Neutrophil (primary cell): ENCODE data around the gene CKM.
"Not testable (repeated sequence)": the region's sequence is repeated elsewhere in the genome, so short reads cannot be mapped to it uniquely, and the experiment has no call there.

ENCODE experiments used
- H3K27ac ChIP-seq: fragments of 200-600 bp; sonication (generic); 2 replicates; pipeline ENCODE4 v1.5.1; 2016; ENCODE audit warnings: mild to moderate bottlenecking, moderate library complexity
- H3K27me3 ChIP-seq: fragments of 200-600 bp; sonication (generic); 2 replicates; pipeline ENCODE4 v1.6.0; 2016; ENCODE audit warnings: mild to moderate bottlenecking
- H3K36me3 ChIP-seq: fragments of 200-600 bp; sonication (generic); 2 replicates; pipeline ENCODE4 v1.5.1; 2017
- H3K4me1 ChIP-seq, 2 experiments: fragments of 200-600 bp in 1 of 2; sonication (generic) in 1 of 2; 1 replicate in 1 of 2; 2 replicates in 1 of 2; pipeline versions ENCODE4 v1.5.1 to v1.6.1; 2013 to 2016; ENCODE audit warnings: low read depth in 1 of 2, low read length in 1 of 2, mild to moderate bottlenecking in 1 of 2, moderate library complexity in 1 of 2; ENCODE audit not compliant: control insufficient read depth in 1 of 2, insufficient read depth in 1 of 2
- H3K4me3 ChIP-seq, 2 experiments: fragments of 200-600 bp in 1 of 2; sonication (generic) in 1 of 2; 1 replicate in 1 of 2; 2 replicates in 1 of 2; pipeline ENCODE4 v1.5.1; 2013 to 2016; ENCODE audit warnings: low read depth in 1 of 2, low read length in 1 of 2, mild to moderate bottlenecking in 1 of 2, moderate library complexity in 1 of 2
- H3K9me3 ChIP-seq: fragments of 200-600 bp; sonication (generic); 2 replicates; pipeline ENCODE4 v1.5.1; 2016
- TF ChIP-seq, protein P1 (sequence below): fragments of 200-600 bp; sonication (generic); IDR thresholded peaks from 2 replicates; pipeline ENCODE4 v1.5.1; 2016; ENCODE audit warnings: antibody characterized with exemption

Gene CKM

DNA sequence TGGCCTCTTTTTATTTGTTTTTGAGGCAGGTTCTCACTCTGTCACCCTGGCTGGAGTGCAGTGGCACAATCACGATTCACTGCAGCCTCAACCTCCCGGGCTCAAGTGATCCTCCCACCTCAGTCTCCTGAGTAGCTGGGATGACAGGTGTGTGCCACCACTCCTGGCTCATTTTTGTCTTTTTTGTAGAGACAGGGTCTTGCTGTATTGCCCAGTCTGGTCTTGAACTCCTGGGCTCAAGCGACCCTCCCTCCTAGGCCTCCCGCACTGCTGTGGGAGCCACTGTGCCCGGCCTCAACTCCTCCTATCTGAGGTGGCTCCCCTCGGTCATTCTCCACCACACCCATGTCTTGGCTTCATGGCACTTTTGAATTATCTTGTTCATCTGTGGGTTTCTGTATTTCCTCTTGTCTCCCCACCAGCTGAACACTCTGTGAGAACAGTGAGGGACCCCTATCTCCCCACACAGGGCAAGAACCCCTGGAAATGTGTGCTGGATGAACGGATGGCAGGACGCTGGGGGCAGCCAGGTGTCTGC lies 7.9 kb downstream of the CKM start:
- Histone ChIP-seq H3K27me3 (peaks cover 48% of the 10 kb centered on the region), H3K4me3 (no peak overlapping the region), H3K4me1 (no peaks in the 10 kb centered on the region), H3K27ac (no peak overlapping the region), H3K9me3 (no peaks in the 10 kb centered on the region), H3K36me3 (no peaks in the 10 kb centered on the region)
- TF ChIP-seq, protein P1, sequence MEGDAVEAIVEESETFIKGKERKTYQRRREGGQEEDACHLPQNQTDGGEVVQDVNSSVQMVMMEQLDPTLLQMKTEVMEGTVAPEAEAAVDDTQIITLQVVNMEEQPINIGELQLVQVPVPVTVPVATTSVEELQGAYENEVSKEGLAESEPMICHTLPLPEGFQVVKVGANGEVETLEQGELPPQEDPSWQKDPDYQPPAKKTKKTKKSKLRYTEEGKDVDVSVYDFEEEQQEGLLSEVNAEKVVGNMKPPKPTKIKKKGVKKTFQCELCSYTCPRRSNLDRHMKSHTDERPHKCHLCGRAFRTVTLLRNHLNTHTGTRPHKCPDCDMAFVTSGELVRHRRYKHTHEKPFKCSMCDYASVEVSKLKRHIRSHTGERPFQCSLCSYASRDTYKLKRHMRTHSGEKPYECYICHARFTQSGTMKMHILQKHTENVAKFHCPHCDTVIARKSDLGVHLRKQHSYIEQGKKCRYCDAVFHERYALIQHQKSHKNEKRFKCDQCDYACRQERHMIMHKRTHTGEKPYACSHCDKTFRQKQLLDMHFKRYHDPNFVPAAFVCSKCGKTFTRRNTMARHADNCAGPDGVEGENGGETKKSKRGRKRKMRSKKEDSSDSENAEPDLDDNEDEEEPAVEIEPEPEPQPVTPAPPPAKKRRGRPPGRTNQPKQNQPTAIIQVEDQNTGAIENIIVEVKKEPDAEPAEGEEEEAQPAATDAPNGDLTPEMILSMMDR, result no peak

- not testable (repeated sequence) for H3K27ac ChIP-seq, H3K4me3 ChIP-seq, H3K4me1 ChIP-seq, H3K9me3 ChIP-seq, H3K36me3 ChIP-seq
- peaks cover 29% of the 10 kb centered on the region for H3K27me3 ChIP-seq
Measured at GRCh38 chr19:45312285-45312684, 10.4 kb downstream of the CKM start.

GRCh38 chr19:45311621-45312020 lies 11.1 kb downstream of the CKM start:
- no peak overlapping the region for H3K4me3 ChIP-seq
- no peaks in the 10 kb centered on the region for H3K36me3 ChIP-seq
- H3K9me3 ChIP-seq, result no peaks in the 10 kb centered on the region
- H3K27ac ChIP-seq, result no peak overlapping the region
- H3K27me3 ChIP-seq, result peaks cover 29% of the 10 kb centered on the region
- TF ChIP-seq, protein P1, result no peak
- no peaks in the 10 kb centered on the region for H3K4me1 ChIP-seq

DNA sequence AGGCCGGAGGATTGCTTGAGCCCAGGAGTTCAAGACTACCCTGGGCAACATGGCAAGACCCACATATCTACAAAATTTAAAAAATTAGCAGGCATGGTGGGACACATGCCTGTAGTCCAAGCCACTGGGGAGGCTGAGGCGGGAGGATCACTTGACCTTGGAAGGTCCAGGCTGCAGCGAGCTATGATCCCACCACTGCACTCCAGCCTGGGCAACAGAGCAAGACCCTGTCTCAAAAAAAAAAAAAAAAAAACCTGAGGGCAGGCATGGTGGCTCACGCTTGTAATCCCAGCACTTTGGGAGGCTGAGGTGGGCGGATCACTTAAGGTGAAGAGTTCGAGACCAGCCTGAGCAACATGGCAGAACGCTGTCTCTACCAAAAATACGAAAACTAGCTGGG lies 13.4 kb downstream of the CKM start:
- not testable (repeated sequence) for H3K4me3 ChIP-seq, H3K36me3 ChIP-seq, H3K9me3 ChIP-seq, H3K27ac ChIP-seq, H3K4me1 ChIP-seq
- peaks cover 29% of the 10 kb centered on the region for H3K27me3 ChIP-seq

- H3K27ac ChIP-seq, result no peak overlapping the region
- TF ChIP-seq, protein P1, result no peak
- peaks cover 5% of the 10 kb centered on the region for H3K36me3 ChIP-seq
- H3K4me1 ChIP-seq, result no peaks in the 10 kb centered on the region
- H3K9me3 ChIP-seq, result no peaks in the 10 kb centered on the region
- no peak overlapping the region for H3K4me3 ChIP-seq
- H3K27me3 ChIP-seq, result peaks cover 28% of the 10 kb centered on the region
Measured at GRCh38 chr19:45307361-45307760, 15.3 kb downstream of the CKM start.

DNA sequence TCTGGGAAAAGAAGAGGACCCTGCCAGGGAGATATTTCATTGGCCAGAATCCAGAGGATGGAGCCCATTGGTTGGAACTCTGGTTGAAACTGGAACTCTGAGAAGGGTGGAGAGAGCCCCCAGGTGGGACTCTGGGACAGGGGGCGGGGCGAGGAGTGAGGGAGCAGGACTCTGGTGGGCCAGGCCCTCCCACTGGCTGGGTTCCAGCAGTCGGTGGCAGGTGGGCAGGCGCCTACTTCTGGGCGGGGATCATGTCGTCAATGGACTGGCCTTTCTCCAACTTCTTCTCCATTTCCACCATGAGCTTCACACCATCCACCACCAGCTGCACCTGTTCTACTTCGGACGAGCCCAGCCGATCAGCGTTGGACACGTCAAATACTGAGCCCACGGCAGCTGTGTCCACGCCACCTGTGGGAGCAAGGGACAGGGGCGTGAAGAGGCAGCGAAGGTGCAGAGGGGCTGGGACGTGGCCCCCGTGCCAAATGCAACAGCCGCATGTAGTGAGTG lies 16.1 kb downstream of the CKM start:
- TF ChIP-seq, protein P1, result no peak
- H3K36me3 ChIP-seq, result peaks cover 7% of the 10 kb centered on the region
- peaks cover 28% of the 10 kb centered on the region for H3K27me3 ChIP-seq
- H3K4me3 ChIP-seq, result no peak overlapping the region
- no peaks in the 10 kb centered on the region for H3K9me3 ChIP-seq
- H3K27ac ChIP-seq, result no peak overlapping the region
- H3K4me1 ChIP-seq, result no peaks in the 10 kb centered on the region

DNA sequence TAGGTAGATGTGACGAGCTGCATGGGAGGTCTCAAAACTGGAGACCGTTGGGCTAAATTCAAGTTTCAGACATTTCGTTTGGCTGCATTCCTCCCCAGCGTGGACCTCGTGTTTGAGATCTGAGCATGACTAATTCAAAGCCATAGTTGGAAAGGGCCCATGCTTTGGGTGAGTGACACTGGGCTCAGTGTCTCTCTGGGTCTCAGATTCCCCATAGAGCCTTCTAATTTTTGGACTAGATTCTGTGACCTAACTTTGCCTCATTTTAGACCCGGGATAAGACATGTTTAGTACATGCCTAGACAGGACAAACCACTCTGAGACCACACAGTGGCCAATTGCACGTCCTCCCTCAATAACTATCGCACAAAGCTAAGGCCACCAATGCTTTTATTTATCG lies 16.6 kb downstream of the CKM start:
- Histone ChIP-seq H3K36me3 (peaks cover 7% of the 10 kb centered on the region), H3K27ac (no peak overlapping the region), H3K9me3 (no peaks in the 10 kb centered on the region), H3K27me3 (peaks cover 28% of the 10 kb centered on the region), H3K4me3 (no peak overlapping the region), H3K4me1 (no peaks in the 10 kb centered on the region)
- TF ChIP-seq, protein P1, result no peak
